Fibroblast of lung (primary cell): ENCODE results near the gene RAB35. TPM values are rescaled to one million over a fixed set of nuclear protein-coding genes. Genes with fewer than 3 reads are reported as not detected.

Source experiments
- DNase-seq, 2 donors: peaks; one replicate each; pipeline versions ENCODE4 v3.0.0 to v3.0.0-alpha.2; 2010; ENCODE audit warnings: low read depth in 2 of 2
- H2AFZ ChIP-seq: 2 replicates; pipeline ENCODE4 v1.5.1; 2012; ENCODE audit warnings: low read length, control low read depth, inconsistent platforms
- H3K27ac ChIP-seq: 2 replicates; pipeline ENCODE4 v1.5.1; 2011; ENCODE audit warnings: low read length, control low read depth; ENCODE audit not compliant: insufficient read depth
- H3K27me3 ChIP-seq: 2 replicates; pipeline ENCODE4 v1.5.1; 2011; ENCODE audit warnings: mild to moderate bottlenecking, low read length; ENCODE audit not compliant: control insufficient read depth, insufficient read depth
- H3K36me3 ChIP-seq: 2 replicates; pipeline ENCODE4 v1.5.1; 2011; ENCODE audit warnings: low read length; ENCODE audit not compliant: control insufficient read depth, insufficient read depth
- H3K4me1 ChIP-seq: 2 replicates; pipeline ENCODE4 v1.5.1; 2011; ENCODE audit warnings: low read length; ENCODE audit not compliant: control insufficient read depth, insufficient read depth; ENCODE audit errors: extremely low read depth
- H3K4me2 ChIP-seq: 2 replicates; pipeline ENCODE4 v1.5.1; 2011; ENCODE audit warnings: low read length, control low read depth; ENCODE audit not compliant: insufficient read depth; ENCODE audit errors: extremely low read depth
- H3K4me3 ChIP-seq, 4 experiments: fragments of 200-600 bp in 1 of 4; sonication (generic) in 1 of 4; replicated peaks in 1 of 4; 2 replicates each; pipeline ENCODE4 v1.5.1; 2011 to 2016; ENCODE audit warnings: low read length in 4 of 4, low read depth in 3 of 4, mild to moderate bottlenecking in 3 of 4, control low read depth in 2 of 4, inconsistent platforms in 1 of 4, mixed read lengths in 1 of 4; ENCODE audit not compliant: insufficient read depth in 1 of 4; ENCODE audit errors: control extremely low read depth in 1 of 4
- H3K79me2 ChIP-seq: 2 replicates; pipeline ENCODE4 v1.5.1; 2012; ENCODE audit warnings: mild to moderate bottlenecking, low read length, inconsistent platforms; ENCODE audit not compliant: control insufficient read depth, insufficient read depth
- H3K9ac ChIP-seq: 2 replicates; pipeline ENCODE4 v1.5.1; 2011; ENCODE audit warnings: mild to moderate bottlenecking, low read length, control low read depth; ENCODE audit not compliant: insufficient read depth
- H3K9me3 ChIP-seq: 2 replicates; pipeline ENCODE4 v1.5.1; 2012; ENCODE audit warnings: low read depth, low read length; ENCODE audit not compliant: control insufficient read depth, insufficient read depth
- H4K20me1 ChIP-seq: 2 replicates; pipeline ENCODE4 v1.5.1; 2011; ENCODE audit warnings: low read length; ENCODE audit not compliant: control insufficient read depth, insufficient read depth; ENCODE audit errors: extremely low read depth
- EZH2 ChIP-seq: IDR thresholded peaks from 2 replicates; pipeline ENCODE4 v1.5.1; 2012; ENCODE audit warnings: low read length, control low read depth, mild to moderate bottlenecking; ENCODE audit errors: missing control alignments
- polyA plus RNA-seq, 2 donors: library from polyadenylated mRNA; depleted of rRNA in 1 of 2; stranded (reverse) in 1 of 2; unstranded in 1 of 2; fragments of >200 nt; gene quantifications; 2 replicates each; pipeline ENCODE4 v1.2.1, GENCODE V29; 2011 to 2012; ENCODE audit warnings: missing spikeins in 1 of 2
- total RNA-seq: library from RNA; depleted of rRNA; stranded (reverse); fragments of >200 nt; gene quantifications from 2 replicates; pipeline ENCODE4 v1.2.1, GENCODE V29; 2014
- TF ChIP-seq, protein P1 (sequence below), 2 donors: IDR thresholded peaks in 1 of 2; conservative IDR thresholded peaks in 1 of 2; 1 replicate in 1 of 2; 2 replicates in 1 of 2; pipeline ENCODE4 v1.5.1; 2011 to 2012; ENCODE audit warnings: low read length in 2 of 2, control low read depth in 1 of 2, inconsistent platforms in 1 of 2, low read depth in 1 of 2, mild to moderate bottlenecking in 1 of 2

Gene RAB35
- total and polyA plus RNA-seq, 2 donors (not counting 1 experiment from before 2014, with no cell fraction given): 29.7 to 51.4 TPM

- DNase-seq: no peak
- peaks cover 50% of the 10 kb centered on the region for H3K79me2 ChIP-seq
Measured at GRCh38 chr12:120099738-120100137, 16.8 kb downstream of the RAB35 start.

GRCh38 chr12:120098756-120099470 is 17.6 kb downstream of the RAB35 start:
- Histone ChIP-seq H3K9me3 (no peaks in the 10 kb centered on the region), H3K9ac (no peak overlapping the region), H3K4me1 (peaks cover 8% of the 10 kb centered on the region), H3K36me3 (peaks cover 25% of the 10 kb centered on the region), H3K27ac (no peak overlapping the region), H3K79me2 (peaks cover 44% of the 10 kb centered on the region), H3K4me2 (no peak overlapping the region), H3K4me3 (no peak overlapping the region), H2AFZ (no peak overlapping the region), H4K20me1 (no peaks in the 10 kb centered on the region), H3K27me3 (no peaks in the 10 kb centered on the region)
- TF ChIP-seq, protein P1, sequence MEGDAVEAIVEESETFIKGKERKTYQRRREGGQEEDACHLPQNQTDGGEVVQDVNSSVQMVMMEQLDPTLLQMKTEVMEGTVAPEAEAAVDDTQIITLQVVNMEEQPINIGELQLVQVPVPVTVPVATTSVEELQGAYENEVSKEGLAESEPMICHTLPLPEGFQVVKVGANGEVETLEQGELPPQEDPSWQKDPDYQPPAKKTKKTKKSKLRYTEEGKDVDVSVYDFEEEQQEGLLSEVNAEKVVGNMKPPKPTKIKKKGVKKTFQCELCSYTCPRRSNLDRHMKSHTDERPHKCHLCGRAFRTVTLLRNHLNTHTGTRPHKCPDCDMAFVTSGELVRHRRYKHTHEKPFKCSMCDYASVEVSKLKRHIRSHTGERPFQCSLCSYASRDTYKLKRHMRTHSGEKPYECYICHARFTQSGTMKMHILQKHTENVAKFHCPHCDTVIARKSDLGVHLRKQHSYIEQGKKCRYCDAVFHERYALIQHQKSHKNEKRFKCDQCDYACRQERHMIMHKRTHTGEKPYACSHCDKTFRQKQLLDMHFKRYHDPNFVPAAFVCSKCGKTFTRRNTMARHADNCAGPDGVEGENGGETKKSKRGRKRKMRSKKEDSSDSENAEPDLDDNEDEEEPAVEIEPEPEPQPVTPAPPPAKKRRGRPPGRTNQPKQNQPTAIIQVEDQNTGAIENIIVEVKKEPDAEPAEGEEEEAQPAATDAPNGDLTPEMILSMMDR (conservative IDR thresholded peaks at IDR 0.05 in 1 of 2, IDR thresholded peaks at IDR 0.05 in 1 of 2; ENCODE audit: low read depth in 1 of 2, low read length in 2 of 2): no peak
- no peak for DNase-seq

More at GRCh38 chr12:120099738-120100137, 16.8 kb downstream of the RAB35 start:
- Histone ChIP-seq H3K36me3 (peaks cover 24% of the 10 kb centered on the region), H3K27ac (no peak overlapping the region), H2AFZ (no peak overlapping the region), H3K4me1 (peaks cover 8% of the 10 kb centered on the region), H3K4me3 (no peak overlapping the region), H3K9ac (no peak overlapping the region), H3K4me2 (no peak overlapping the region), H4K20me1 (no peaks in the 10 kb centered on the region), H3K9me3 (no peaks in the 10 kb centered on the region), H3K27me3 (no peaks in the 10 kb centered on the region)
- TF ChIP-seq, protein P1 (conservative IDR thresholded peaks at IDR 0.05 in 1 of 2, IDR thresholded peaks at IDR 0.05 in 1 of 2; ENCODE audit: low read depth in 1 of 2, low read length in 2 of 2): no peak
- TF ChIP-seq EZH2: no peak

DNA sequence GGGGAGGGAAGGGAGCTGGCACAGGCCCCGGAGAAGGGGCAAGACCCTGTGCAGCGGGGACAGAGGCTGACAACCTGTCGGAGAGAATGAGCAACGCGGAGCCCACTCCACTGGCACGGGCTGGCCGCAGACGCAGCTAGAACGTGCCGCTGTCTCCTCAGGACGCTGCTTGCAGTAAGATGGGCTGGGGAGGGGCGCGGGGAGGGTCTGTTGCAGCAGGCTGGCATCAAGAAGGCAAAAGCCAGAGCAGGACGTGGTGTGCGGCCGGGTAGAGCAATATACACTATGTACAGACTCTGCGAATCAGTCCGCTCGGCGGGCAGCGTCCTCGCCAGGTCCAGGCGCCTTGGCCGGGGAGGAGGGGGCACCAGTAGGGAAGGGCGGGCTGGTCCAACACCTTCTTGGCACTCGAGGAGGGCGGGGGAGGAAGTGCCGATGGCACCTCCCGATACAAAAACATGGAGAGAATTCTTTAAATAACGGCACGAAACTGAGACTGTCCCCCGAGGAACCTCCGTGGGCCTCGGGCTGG is 19.8 kb downstream of the RAB35 start:
- H3K4me3 ChIP-seq: no peak overlapping the region
- no peak overlapping the region for H3K27ac ChIP-seq
- no peak for TF ChIP-seq EZH2
- TF ChIP-seq, protein P1 (conservative IDR thresholded peaks at IDR 0.05 in 1 of 2, IDR thresholded peaks at IDR 0.05 in 1 of 2; ENCODE audit: low read depth in 1 of 2, low read length in 2 of 2): no peak
- peaks cover 21% of the 10 kb centered on the region for H3K36me3 ChIP-seq
- H4K20me1 ChIP-seq: no peaks in the 10 kb centered on the region
- no peak for DNase-seq
- no peaks in the 10 kb centered on the region for H3K9me3 ChIP-seq
- H3K9ac ChIP-seq: no peak overlapping the region
- H3K79me2 ChIP-seq: peaks cover 24% of the 10 kb centered on the region
- no peaks in the 10 kb centered on the region for H3K27me3 ChIP-seq
- no peak overlapping the region for H2AFZ ChIP-seq
- no peak overlapping the region for H3K4me2 ChIP-seq
- peaks cover 7% of the 10 kb centered on the region for H3K4me1 ChIP-seq
